ENCODE data around the gene C2CD4C.
"Not testable (repeated sequence)": the region's sequence is repeated elsewhere in the genome, so short reads cannot be mapped to it uniquely, and the experiment has no call there.

The C2CD4C gene

DNA sequence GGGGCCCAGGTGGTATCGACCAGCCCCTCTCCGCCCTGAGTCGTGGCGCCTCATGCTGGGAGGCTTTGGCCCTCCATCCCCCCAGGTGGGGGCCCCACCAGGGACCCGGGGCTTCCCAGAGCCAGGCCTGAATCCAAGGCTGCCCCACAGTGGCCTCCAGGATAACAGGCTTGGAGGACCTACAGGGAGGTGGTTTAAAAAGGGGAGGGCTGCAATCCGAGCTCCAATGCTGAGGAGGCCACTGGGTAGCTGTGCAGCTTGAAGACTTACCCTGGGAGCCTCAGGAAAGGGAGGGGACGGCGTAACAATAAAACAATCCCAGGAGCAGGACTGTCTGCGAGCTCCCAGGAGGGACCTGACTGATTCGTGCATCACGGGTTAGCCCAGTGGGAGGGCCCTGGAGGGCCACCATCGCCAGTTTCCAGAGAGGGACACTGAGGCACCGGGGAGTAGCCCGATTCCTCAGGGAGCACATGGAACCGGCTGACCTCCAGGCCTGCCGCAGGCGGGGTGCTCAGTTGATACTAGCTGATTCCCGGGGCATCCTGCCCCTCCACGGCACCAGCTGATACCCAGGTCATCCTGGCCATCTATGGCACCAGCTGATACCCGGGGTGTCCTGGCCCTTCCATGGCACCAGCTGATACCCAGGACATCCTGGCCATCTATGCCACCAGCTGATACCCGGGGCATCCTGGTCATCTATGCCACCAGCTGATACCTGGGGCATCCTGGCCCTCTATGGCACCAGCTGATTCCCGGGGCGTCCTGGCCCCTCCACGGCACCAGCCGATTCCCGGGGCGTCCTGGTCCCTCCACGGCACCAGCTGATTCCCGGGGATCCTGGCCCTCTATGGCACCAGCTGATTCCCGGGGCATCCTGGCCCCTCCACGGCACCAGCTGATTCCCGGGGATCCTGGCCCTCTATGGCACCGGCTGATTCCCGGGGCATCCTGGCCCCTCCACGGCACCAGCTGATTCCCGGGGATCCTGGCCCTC, 3.7 kb upstream of the C2CD4C start:
- H3K4me3 ChIP-seq (replicated peaks; ENCODE audit: low read depth, low read length) = no peak overlapping the region
- no peak for DNase-seq (ENCODE audit: low read depth)
- TF ChIP-seq, protein P1, sequence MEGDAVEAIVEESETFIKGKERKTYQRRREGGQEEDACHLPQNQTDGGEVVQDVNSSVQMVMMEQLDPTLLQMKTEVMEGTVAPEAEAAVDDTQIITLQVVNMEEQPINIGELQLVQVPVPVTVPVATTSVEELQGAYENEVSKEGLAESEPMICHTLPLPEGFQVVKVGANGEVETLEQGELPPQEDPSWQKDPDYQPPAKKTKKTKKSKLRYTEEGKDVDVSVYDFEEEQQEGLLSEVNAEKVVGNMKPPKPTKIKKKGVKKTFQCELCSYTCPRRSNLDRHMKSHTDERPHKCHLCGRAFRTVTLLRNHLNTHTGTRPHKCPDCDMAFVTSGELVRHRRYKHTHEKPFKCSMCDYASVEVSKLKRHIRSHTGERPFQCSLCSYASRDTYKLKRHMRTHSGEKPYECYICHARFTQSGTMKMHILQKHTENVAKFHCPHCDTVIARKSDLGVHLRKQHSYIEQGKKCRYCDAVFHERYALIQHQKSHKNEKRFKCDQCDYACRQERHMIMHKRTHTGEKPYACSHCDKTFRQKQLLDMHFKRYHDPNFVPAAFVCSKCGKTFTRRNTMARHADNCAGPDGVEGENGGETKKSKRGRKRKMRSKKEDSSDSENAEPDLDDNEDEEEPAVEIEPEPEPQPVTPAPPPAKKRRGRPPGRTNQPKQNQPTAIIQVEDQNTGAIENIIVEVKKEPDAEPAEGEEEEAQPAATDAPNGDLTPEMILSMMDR (IDR thresholded peaks at IDR 0.05; ENCODE audit: low read length, missing control alignments) = no peak

DNA sequence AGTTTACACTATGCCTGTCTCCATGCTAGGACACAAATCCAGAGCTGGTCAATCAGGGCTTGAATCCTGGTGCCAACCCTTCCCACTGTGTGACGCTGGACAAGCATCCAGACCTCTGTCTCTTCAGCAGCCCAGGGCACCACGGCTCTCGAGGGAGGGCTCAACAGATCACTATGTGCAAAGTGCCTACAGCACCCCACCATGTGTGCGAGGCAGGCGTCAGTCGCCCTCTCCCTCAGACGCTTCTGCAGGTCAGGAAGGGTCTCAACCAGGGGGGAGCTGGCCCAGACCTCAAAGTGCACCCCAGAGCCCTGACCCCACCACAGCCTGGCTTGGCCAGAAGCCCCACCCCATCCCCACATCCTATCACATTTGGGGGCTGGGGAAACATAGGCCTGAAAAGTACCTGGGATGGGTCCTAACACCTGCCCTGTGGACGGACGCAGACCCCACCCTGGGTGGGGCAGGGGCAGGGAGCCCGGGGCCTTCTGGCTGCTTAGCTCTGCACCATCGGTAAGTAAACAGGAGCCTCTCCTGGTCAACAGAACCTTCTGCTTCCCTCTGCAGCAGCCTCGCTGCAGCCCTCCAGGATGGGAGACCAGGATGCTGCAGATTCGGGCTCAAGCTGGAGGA, 2.9 kb upstream of the C2CD4C start:
- no peak overlapping the region for H3K4me3 ChIP-seq (replicated peaks; ENCODE audit: low read depth, low read length)
- DNase-seq (ENCODE audit: low read depth) = no peak
- TF ChIP-seq, protein P1 (IDR thresholded peaks at IDR 0.05; ENCODE audit: low read length, missing control alignments) = no peak

DNA sequence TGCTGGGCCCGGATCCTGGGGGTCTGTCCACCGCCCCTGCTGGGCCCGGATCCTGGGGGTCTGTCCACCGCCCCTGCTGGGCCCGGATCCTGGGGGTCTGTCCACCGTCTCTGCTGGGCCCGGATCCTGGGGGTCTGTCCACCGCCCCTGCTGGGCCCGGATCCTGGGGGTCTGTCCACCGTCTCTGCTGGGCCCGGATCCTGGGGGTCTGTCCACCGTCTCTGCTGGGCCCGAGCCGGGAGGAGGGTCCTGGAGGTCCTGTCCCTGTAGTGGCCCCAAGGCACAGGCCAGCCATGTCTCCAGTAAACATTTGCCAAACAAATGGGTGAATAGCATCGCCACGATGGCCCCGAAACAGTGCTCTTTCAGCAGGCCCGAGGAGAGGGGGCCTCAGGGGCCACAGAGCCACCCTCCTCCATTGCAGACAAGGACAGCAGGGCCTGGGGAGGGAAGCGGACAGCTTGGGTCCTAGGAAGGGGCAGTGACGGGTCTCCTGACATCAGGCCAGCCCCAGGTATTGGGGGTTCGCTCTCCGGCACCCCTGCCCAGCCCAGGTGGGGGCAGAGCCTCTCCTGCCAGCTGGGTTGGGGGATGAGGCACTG, 2.3 kb upstream of the C2CD4C start:
- not testable (repeated sequence) for H3K4me3 ChIP-seq (replicated peaks; ENCODE audit: low read depth, low read length); DNase-seq (ENCODE audit: low read depth)

DNA sequence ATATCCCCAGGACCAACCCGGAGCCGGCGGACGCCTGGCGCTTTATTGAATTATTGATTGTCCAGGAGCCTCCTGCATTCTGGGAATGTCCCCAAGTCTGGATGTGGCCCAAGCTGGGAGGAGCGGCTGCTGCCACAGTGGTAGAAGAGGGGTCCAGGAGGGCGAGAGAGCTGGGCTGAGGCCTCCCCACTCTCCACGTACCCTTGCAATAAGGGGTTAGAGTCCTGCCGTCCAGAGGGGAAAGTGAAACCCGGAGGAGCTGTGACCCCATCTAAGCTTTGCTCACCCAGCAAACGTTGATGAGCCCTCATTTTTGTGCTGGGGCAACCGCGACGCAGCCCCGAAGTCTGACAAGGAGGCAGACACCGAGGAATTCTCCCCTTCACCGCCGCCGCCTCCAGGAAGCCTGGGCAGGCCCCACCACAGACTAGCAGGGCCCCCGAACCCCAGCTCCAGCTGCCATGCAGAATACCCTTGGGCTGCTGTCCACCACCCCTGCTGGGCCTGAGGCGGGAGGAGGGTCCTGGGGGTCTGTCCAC, 1.4 kb upstream of the C2CD4C start:
- no peak for DNase-seq (ENCODE audit: low read depth)
- no peak overlapping the region for H3K4me3 ChIP-seq (replicated peaks; ENCODE audit: low read depth, low read length)
- TF ChIP-seq, protein P1 (IDR thresholded peaks at IDR 0.05; ENCODE audit: low read length, missing control alignments) = no peak

DNA sequence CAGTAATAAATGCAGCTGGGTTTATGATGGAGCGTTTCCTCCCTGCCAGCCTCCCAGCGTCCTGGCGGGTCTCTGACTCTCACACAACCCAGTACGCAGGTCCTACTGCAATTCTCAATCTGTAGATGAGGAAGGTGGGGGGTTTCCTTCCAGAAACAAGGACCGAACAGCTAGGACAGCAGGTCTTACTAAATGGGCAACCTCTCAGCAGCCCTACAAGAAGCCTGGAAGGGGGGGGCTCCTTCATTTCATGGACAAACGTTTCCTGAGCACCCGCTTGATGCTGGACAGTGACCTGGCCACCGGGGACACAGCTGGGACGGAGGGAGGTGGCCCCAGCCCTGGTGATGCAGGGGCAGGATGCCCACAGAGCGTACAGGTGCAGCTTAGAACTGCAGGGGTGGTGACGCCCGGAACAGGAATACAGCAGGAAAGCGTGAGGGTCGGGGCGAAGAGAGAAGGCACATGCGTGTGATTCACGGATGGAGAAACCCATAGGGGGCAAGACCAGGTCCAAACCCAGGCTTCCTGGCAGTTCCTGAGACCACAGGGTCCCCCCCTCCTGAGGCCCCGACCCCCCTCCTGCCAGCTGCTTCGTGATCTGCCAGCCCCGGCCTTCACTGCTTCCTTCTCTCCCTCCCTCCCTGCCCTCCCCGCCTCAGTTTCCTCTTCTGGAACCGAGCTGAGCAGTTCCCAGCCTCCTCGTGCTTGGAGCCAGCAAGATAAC, 732 bp upstream of the C2CD4C start:
- H3K4me3 ChIP-seq (replicated peaks; ENCODE audit: low read depth, low read length) = no peak overlapping the region
- TF ChIP-seq, protein P1 (IDR thresholded peaks at IDR 0.05; ENCODE audit: low read length, missing control alignments) = no peak
- DNase-seq (ENCODE audit: low read depth) = no peak

DNA sequence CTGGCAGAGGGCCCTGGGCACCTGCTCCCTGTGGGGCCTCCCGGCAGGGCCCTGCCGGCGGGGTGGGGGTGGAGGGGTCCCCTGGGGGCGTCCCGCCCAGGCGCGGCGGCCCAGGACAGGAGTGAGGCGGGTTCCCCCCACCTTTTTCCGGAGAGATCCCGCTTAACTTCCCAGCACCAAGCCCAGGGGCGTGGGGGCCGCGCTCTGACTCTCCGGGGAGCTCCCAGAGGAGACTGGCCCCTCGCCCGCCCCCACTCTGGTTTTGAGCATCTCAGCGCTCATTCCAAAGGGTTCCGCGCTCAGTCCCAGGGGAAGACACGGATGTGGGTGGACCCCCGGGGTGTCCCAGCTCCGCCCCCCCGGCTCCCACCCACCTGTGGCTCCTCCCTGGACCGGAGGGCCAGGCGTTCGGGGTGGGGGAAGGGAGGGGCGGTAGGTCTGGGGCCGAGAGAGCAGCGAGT, 476 bp downstream of the C2CD4C start:
- no peak overlapping the region for H3K4me3 ChIP-seq (replicated peaks; ENCODE audit: low read depth, low read length)
- DNase-seq (ENCODE audit: low read depth) = no peak
- TF ChIP-seq, protein P1 (IDR thresholded peaks at IDR 0.05; ENCODE audit: low read length, missing control alignments) = no peak

Measured in fibroblast of pulmonary artery (primary cell).